HG02642 (cell line): ENCODE measurements around the gene NAT16.

Experiments
- ATAC-seq: cut with Tn5 transposase; IDR thresholded peaks from one replicate; pipeline ENCODE4 v1.9.1; 2021; ENCODE audit warnings: mild to moderate bottlenecking; ENCODE audit not compliant: unreplicated experiment, poor library complexity

Gene NAT16

DNA sequence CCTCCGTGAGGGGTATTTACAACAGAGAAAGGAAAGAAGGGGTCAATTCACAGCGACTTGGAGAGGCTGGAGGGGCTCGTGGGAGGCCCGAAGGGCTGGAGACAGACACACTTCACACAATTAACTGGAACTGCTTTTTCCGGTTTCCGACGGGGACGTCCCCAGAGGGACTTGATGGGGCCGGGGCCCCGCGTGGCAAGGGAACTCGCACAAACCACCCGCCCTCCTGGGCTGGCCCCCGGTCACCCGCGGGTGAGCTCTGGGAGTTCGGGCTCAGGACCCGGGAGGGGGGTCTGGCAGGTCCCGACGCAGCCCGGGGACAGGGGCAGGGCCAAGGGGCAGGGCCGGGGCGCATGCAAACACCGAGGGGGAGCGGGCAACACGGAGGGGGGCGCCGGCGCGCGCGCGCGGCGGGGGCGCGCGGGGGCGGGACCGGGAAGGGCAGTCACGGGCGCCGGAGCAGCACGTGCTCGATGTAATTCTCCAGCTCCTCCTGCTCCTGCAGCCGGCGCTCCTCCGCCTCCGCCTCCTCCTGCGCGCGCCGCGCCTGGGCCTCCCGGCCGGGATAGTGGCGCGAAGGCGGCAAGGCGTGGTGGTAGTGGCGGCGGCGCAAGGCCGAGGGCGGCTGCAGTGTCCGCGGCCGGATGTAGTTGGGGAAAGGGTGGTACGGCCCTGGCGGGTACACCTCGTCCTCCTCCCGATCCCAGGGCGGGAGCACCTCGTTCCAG lies 17.4 kb downstream of the NAT16 start:
- ATAC-seq, result no peak

DNA sequence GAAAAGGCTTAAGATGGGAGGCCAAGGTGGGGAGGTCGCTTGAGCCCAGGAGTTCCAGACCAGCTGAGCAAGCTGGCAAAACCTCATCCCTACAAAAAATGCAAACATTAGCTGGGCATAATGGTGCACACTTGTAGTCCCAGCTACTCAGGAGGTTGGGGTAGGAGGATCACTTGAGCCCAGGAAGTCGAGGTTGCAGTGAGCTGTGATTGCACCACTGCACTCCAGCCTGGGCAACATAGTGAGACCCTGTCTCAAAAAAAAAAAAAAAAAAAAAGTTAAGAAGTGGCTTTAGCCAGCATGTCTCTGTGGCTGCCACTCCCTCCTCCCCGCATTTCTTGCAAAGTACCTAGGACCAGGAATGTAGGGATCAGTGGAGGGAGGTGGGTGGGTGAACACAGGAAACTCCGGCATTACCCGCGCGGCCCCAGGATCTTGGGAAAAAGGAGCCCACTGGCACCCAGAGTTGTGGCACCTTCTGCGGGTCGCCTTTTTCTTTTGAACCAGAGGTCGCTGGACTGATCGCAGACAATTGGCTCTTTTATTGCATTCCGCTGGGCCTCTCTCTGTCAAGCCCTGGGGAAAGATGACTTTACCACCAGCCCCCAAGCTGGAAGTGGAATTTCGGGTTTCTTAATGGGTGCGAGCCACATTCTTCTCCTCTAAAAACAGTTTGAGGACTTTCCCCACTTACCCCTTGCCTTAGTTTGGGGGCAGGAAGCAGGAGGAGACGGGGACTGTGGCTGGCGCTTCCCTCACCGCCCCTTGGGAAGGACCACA lies 18.2 kb downstream of the NAT16 start:
- no peak for ATAC-seq

DNA sequence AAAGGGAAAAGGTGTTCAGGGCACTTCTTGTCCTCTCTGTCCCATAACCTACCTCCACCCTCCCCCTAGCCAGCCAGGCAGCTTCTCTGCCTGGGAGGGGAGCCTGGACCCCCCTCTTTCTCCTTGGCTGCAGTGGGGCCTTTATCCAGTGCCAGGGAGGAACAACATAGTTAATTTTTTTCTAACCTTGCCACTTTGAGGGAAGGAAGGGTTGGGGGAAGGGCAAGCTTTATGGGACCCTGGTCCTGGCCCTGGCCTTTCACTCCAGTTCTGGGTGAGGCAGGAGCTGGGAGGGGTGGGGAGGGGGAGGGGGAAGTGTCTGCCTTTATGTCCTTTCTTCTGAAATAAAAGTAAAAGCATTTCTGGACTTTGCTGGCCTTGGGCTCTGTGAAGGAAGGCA lies 19.2 kb downstream of the NAT16 start:
- no peak for ATAC-seq

DNA sequence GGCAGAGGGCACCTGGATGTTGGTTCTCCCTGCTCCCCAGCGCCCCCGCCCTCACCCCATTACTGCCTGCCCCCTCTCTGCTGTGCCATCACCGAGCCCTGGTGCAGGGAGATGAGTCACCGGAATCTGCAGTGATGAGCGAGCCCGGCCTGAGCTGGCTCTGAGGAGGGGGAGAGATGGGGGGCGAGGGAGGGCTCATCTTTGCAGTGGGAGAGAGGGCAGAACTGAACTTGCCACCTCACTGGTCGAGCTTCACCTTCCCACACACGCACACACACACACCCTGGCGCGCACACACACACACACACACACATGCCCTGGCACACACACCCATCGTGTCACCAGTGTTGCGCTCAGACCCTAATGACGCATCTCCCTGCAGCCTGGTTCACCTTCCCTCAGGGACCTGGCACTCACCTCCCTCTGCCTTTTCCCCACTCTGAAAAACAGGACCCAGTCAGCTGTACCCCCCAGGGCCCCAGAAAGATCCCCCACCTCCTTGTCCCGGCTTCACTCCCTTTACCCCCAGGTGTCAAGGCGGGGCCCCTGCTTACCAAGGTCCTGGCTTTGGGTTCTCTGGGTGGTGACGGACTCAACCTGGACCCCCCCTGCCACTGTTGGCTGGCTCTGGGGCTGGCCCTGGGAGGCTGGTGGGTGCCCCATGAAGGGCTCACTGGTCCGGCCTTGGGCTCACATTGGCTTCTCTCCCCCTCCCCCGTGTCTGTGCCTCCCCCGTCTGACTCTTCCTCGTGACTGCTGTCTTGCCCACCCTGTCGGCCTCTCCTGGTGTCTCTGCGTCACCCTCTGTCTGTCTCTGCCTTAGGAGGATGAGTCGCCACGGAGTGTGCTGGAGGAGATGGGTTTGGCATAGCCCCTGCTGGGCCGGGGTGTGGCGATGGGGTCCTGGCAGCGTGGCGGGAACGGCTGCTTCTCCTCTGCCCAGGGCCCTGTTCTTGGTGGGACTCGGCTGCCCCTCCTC lies 20.1 kb downstream of the NAT16 start:
- no peak for ATAC-seq

DNA sequence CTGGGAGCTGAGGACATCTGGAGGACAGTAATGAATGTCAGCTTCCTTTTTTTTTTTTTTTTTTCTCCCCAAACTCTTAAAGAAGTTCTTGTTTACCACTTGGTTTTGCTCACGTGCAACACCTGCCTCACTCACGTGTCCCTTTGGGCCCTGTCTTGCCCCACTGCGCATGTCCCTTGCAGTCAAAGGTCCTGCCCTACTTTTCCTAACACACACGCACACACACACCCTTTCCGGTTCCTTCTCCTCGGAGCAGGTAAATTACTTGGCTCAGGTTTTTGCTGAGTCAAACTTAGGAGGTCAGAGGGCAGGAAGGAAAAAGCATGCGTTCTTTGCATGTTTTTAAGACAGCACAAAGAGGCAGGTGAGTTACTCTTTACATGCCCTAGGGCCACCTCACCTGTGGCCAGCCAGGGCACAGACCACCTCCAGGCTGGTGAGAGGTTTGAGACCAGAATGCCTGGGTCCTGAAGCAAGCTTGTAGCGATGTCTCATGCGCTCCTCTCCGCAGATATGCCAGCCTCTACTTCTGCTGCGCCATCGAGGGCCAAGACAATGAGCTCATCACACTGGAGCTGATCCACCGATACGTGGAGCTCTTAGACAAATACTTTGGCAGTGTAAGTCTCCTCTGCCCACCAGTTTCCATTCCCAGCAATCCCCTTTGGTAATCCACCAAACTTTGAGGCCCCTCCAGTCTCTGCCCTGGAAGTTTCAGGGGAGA lies 23.1 kb downstream of the NAT16 start:
- ATAC-seq, result no peak

DNA sequence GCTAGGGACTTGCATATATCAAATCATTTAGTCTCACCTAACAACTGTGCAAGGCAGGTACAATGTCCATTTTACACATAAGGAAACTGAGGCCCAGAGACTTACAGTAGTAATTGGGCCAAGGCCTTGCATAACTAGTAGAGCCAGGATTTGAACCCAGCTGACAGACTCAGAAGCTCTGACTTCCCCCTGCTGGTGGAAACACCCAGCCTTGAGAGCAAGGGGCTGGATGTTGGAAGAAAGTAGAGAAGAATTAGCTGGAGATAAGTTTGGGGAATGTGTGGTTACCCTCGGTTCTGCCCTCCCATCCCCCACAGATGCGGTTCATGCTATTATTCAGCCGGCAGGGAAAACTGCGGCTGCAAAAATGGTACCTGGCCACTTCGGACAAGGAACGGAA lies 23.8 kb downstream of the NAT16 start:
- ATAC-seq, result no peak

DNA sequence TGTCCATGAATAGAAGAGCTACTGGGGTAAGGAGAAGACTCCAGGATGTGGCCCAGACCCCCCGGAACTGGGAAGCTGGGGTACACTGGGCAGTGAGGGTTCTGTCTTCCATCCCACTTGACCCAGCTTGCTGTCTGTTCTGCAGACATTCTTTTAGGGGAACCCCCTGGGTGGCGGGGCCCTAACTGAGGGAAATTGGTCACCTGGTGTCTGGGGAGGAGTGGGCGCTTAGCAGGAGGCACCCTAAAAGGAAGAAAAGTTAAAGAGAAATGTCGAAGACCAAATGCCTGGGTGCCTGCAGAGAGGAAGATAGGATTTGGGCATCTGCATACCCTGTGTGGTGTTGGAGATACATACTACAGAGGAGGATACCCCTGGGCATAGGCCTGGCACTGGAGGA lies 24.8 kb downstream of the NAT16 start:
- no peak for ATAC-seq

DNA sequence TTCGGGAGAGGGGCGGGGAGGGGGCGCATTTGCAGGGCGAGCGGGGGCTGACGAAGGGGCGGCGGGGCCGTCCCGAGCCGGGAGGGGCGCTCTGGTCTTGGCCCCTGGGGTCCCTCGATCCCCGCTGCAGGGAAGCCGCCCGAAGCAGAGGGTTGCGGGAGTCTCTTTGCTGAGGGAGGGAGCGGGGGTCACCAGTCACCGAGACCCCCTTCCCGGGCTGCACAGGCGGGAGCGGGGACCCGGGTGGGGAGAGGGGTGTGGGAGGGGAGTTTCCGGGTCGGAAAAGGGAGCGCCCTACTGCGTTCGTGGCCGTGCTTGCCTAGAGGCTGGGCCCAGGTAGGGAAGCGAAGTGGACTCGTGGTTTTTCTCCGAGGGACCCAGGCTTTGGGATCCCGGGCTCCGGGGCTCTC lies 25.4 kb downstream of the NAT16 start:
- ATAC-seq, result peak; percentile 19

DNA sequence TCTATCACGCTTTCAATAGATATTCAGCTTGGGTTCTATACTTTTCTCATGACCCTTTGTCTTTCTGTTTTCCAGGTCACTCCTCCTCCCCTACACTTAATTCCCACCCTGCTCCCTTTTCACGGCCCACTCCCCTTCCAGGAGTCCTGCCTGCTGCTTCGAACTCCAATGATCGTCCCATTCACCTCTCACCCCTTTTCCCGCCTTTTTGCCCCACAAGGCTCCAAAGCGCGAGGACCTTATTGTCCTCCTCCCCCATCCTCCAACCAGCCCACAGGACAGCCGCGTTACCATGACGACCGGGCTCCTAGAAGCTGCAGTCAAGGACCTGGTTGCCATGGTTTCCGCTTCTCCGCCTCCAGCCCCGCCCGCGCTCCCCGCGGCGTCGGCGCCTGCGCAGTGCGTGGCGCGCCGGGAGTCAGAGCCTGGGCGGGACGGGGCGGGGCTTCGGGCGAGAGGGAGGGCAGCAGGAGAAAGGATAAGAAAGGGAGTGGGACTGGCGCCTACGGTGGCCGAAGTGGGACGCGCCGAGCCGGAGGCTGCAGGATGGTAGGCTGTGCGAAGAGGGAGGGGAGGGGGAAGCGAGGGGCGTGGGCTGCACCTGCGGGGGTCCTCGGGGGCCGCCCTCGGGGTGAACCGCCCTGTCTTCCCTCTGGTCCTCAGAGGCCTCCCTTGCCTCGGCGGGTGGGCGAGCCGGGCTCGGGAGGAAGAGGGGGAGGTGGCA lies 26.0 kb downstream of the NAT16 start, which contains the start of gene AP1S1:
AP1S1 (plus strand) TSS at position 508 of the 724 bp plus-strand sequence; CDS start at position 547, 39 bp downstream.
- peak; percentile 89 for ATAC-seq

DNA sequence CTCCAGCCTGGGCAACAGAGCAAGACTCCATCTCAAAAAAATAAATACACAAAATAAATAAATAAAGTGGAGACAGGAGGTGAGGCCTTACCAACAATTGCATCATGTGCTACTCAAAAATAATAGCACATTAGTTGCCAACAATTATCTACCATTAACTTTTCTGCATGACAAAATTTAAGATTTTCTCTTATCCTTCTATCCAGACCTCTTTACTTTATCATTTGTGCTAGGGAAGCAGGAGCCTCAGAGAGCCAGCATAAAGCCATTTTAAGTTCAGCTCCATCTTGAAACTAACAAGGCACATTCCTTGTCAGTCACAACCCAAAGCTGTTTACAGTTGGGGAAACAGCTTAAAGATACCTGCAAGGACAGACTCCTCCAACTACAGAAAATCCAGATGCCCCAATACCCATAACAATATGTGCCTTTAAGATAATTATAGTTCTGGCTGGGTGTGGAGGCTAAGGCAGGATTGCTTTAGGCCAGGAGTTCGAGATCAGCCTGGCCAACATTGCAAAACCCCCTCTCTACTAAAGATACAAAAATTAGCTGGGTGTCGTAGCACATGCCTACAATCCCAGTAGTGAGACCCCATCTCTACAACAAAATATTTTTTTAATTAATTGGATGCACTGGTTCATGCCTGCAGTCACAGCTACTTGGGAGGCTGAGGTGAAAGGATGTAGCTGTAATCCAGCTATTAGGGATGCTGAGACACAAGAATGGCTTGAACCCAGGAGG lies 28.0 kb downstream of the NAT16 start:
- ATAC-seq, result no peak

DNA sequence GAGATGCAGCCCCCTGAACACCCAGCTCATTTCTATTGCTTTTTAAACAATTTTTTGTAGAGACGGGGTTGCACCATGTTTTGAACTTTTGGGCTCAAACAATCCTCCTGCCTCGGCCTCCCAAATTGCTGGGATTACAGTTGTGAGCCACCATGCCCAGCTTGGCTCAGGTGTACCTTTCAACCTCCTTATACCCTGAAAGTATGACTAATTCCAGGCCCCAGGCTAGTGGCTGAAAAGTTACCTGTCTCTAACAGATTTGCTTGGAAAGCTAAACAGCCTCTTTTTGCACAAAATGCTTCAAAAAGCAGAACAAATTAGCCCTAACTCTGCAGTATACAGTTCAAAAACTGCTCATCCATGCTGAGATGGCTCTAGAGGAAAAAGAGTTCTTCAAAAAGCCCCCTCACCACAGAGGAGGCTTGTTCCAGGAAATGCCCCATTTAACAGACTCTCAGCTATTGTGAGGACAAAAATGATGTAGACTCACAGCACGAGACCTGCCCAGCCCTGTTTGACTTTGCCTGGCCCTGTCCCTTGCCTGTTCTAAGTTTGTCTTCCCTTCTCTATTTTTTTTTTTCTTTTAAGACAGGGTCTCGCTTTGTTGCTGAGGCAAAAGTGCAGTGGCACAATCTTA lies 39.2 kb downstream of the NAT16 start:
- ATAC-seq, result no peak

DNA sequence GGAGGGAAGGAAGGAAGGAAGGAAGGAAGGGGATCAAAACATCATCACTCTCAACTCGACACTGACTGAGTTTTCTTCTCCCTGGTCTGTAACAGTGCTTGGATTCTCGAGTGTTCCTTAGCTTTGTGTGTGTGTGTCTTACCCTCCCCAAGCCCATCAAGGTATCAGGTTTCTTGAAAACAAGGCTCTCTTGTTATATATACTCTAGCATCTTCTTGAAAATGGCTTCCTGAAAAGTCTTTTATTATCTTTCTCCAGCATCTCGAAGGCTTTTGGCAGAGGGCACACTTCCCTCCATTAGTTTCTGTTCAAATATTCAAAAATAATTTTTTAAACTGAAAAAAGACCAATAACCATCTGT lies 39.8 kb downstream of the NAT16 start:
- ATAC-seq, result no peak

DNA sequence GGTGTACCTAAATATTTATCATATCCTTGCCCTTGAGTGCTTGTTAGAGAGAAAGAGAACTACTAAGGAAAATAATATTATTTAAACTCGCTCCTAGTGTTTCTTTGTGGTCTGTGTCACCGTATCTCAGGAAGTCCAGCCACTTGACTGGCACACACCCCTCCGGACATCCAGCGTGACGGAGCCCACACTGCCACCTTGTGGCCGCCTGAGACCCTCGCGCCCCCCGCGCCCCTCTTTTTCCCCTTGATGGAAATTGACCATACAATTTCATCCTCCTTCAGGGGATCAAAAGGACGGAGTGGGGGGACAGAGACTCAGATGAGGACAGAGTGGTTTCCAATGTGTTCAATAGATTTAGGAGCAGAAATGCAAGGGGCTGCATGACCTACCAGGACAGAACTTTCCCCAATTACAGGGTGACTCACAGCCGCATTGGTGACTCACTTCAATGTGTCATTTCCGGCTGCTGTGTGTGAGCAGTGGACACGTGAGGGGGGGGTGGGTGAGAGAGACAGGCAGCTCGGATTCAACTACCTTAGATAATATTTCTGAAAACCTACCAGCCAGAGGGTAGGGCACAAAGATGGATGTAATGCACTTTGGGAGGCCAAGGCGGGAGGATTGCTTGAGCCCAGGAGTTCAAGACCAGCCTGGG lies 41.8 kb downstream of the NAT16 start:
- peak; percentile 77 for ATAC-seq

DNA sequence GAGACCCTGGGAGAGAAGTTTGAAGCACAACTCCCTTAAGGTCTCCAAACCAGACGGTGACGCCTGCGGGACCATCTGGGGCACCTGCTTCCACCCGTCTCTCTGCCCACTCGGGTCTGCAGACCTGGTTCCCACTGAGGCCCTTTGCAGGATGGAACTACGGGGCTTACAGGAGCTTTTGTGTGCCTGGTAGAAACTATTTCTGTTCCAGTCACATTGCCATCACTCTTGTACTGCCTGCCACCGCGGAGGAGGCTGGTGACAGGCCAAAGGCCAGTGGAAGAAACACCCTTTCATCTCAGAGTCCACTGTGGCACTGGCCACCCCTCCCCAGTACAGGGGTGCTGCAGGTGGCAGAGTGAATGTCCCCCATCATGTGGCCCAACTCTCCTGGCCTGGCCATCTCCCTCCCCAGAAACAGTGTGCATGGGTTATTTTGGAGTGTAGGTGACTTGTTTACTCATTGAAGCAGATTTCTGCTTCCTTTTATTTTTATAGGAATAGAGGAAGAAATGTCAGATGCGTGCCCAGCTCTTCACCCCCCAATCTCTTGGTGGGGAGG lies 42.4 kb downstream of the NAT16 start:
- no peak for ATAC-seq

DNA sequence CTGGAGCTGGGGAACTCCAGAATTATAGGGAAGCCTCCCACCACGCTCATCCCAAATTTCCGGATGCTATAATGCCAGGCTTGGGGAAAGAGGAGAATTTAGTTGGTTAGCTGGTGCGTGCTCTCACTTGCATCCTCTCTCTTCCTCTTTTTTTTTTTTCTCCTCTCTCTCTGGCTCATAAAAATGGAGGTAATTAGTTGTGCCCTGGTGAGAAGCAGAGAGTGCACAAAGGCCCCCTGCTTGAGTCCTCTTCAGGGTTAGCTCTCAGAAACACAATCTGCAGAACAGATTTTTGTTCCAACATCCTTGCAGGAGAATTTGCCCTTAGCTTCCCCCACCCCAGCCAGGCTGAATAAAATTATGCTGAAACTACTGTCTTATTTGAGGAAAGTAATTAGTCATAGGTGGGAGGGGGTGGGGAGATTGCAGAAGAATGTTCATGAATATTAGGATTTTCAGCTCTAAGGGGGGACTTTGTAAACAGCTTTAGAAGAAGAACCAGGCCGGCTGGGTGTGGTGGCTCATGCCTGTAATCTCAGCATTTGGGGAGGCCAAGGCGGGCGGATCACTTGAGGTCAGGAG lies 45.6 kb downstream of the NAT16 start:
- no peak for ATAC-seq

DNA sequence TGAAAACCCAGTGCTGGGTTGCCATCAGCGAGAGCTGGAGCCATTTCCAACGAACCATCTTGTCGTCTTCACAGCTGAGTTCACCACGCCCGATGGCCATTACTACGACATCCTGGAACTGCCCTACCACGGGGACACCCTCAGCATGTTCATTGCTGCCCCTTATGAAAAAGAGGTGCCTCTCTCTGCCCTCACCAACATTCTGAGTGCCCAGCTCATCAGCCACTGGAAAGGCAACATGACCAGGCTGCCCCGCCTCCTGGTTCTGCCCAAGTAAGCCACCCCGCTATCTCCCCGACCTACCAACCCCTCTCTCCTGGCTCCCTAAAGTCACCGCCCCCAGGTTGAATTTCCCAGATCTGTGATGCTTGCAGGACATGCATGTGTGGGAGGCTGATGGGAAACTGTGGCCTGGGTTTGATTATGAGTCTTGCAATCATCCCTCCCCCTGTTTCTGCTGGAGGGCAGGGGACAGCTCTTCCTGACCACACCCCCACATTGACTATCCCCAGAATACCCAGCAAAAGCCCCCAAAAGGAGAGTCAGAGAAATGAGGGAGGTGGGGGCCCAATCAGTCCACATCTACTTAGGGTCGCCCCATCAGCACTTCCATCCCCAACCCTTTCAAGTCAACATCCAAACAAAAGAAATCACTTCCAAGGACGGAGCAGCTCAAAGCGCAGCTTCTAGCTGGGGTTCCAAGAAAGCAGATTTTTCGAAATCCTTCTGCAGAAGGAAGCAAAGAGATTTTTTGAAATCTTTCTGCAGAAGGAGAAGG lies 46.3 kb downstream of the NAT16 start:
- ATAC-seq, result no peak
